Neural progenitor cell (in vitro differentiated cells): ENCODE measurements around the gene PROSER3.

Source experiments
- EZH2 ChIP-seq: fragments of 200-600 bp; sonication (generic); IDR thresholded peaks from 2 replicates; pipeline ENCODE4 v1.6.1; 2017; ENCODE audit warnings: antibody characterized with exemption, mild to moderate bottlenecking, moderate library complexity
- TF ChIP-seq, protein P1 (sequence below): fragments of 200-600 bp; sonication (generic); IDR thresholded peaks from 2 replicates; pipeline ENCODE4 v1.5.1; 2017; ENCODE audit warnings: antibody characterized with exemption, mild to moderate bottlenecking

DNA sequence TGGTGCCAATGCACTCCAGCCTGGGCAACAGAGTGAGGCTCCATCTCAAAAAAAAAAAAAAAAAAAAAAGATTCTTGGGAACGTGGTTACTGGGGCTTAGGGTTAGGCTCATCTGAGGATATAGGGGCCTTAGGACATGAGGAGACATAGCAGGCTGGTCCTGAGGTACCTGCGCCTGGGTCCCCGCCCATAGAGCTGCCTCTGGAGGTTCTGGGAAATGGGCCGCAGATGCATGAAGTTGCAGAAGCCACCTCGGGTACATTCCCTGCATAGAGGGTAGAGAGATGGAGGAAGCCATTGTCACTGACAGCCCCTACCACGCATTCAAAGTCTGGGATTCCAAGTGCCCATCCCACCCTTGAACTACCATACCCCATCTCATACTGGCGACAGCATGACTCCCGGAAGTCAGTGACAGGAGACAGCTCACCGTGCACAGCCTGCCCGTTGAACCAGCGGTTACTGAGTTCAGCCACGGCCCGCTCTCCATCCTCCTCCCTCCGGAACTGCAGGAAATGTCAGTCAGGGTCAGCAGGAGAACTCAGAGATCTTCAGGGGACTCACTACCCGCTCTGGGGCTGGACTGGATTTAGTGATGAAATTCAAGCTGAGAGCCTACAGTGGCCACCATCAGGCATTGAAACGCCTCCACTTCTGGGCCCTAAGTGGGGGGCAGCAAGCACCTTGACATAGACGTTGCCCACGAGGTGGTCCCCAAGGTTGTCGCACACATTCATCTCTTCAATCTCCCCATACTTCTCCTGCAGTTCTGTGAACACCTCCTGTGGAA is 14.1 kb upstream of the PROSER3 start:
- TF ChIP-seq EZH2, result no peak
- TF ChIP-seq, protein P1, sequence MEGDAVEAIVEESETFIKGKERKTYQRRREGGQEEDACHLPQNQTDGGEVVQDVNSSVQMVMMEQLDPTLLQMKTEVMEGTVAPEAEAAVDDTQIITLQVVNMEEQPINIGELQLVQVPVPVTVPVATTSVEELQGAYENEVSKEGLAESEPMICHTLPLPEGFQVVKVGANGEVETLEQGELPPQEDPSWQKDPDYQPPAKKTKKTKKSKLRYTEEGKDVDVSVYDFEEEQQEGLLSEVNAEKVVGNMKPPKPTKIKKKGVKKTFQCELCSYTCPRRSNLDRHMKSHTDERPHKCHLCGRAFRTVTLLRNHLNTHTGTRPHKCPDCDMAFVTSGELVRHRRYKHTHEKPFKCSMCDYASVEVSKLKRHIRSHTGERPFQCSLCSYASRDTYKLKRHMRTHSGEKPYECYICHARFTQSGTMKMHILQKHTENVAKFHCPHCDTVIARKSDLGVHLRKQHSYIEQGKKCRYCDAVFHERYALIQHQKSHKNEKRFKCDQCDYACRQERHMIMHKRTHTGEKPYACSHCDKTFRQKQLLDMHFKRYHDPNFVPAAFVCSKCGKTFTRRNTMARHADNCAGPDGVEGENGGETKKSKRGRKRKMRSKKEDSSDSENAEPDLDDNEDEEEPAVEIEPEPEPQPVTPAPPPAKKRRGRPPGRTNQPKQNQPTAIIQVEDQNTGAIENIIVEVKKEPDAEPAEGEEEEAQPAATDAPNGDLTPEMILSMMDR, result no peak
